Measurements from ENCODE around the gene GCLM. TPM values are rescaled to one million over a fixed set of nuclear protein-coding genes. Genes with fewer than 3 reads are reported as not detected.
"Not testable (repeated sequence)": the region's sequence is repeated elsewhere in the genome, so short reads cannot be mapped to it uniquely, and the experiment has no call there.

GCLM gene
- total RNA-seq, 2 experiments from 2014 or later = 20.4 to 22.0 TPM

- DNase-seq = peak; percentile 51
- peak overlapping the region; percentile 14 for H3K4me3 Mint-ChIP-seq
- H3K36me3 Mint-ChIP-seq; H3K27ac Mint-ChIP-seq; ATAC-seq (ENCODE audit: low read depth); POLR2A ChIA-PET; H3K4me1 Mint-ChIP-seq; H3K27me3 Mint-ChIP-seq; H3K9me3 Mint-ChIP-seq: not testable (repeated sequence)
Observed at GRCh38 chr1:93850687-93851326, 58.4 kb downstream of the GCLM start.

- Mint-ChIP-seq H3K4me1 (peaks cover 20% of the 10 kb centered on the region), H3K4me3 (peak overlapping the region; percentile 93), H3K27ac (peak overlapping the region; percentile 93), H3K36me3 (no peaks in the 10 kb centered on the region), H3K27me3 (no peaks in the 10 kb centered on the region), H3K9me3 (no peaks in the 10 kb centered on the region)
- POLR2A ChIA-PET = interaction anchor here (0.7 to 0.8 kb wide), 2 partner anchors 30 to 569 kb away, joined by 4 read pairs; no protein-coding TSS in a partner anchor
- ATAC-seq (ENCODE audit: low read depth) (no peak), DNase-seq (no peak)
Observed at GRCh38 chr1:93848350-93848883, 60.8 kb downstream of the GCLM start.

GRCh38 chr1:93847811-93848288, 61.4 kb downstream of the GCLM start:
- Mint-ChIP-seq H3K27me3 (no peaks in the 10 kb centered on the region), H3K4me1 (peaks cover 20% of the 10 kb centered on the region), H3K4me3 (peak overlapping the region; percentile 93), H3K9me3 (no peaks in the 10 kb centered on the region), H3K36me3 (no peaks in the 10 kb centered on the region), H3K27ac (peak overlapping the region; percentile 93)
- peak; percentile 21 for ATAC-seq (ENCODE audit: low read depth)
- POLR2A ChIA-PET = interaction anchor here (0.7 to 0.8 kb wide), 3 partner anchors 31 to 570 kb away, joined by 3 to 4 read pairs (median 4); no protein-coding TSS in a partner anchor
- DNase-seq = peak; percentile 69

- POLR2A ChIA-PET = interaction anchor here (0.7 to 1.8 kb wide), 7 partner anchors 31 to 676 kb away, joined by 3 to 8 read pairs (median 5); partner anchors contain the start of genes DNTTIP2 and DR1
- peak; percentile 93 for DNase-seq
- no peaks in the 10 kb centered on the region for H3K27me3 Mint-ChIP-seq
- ATAC-seq (ENCODE audit: low read depth) = peak; percentile 78
- H3K9me3 Mint-ChIP-seq = no peaks in the 10 kb centered on the region
- H3K27ac Mint-ChIP-seq = peak overlapping the region; percentile 93
- H3K36me3 Mint-ChIP-seq = no peaks in the 10 kb centered on the region
- H3K4me3 Mint-ChIP-seq = peak overlapping the region; percentile 93
- H3K4me1 Mint-ChIP-seq = peaks cover 20% of the 10 kb centered on the region
Observed at GRCh38 chr1:93846992-93847810, 62.0 kb downstream of the GCLM start.

- Mint-ChIP-seq H3K27ac (peak overlapping the region; percentile 86), H3K27me3 (no peaks in the 10 kb centered on the region), H3K4me1 (peaks cover 20% of the 10 kb centered on the region), H3K9me3 (no peaks in the 10 kb centered on the region), H3K4me3 (peak overlapping the region; percentile 85), H3K36me3 (no peaks in the 10 kb centered on the region)
- POLR2A ChIA-PET = interaction anchor here (0.6 to 1.8 kb wide), 8 partner anchors 30 to 676 kb away, joined by 3 to 8 read pairs (median 4); partner anchors contain the start of genes BCAR3, DNTTIP2, DR1 and GCLM
- ATAC-seq (ENCODE audit: low read depth) (peak; percentile 53), DNase-seq (peak; percentile 85)
Observed at GRCh38 chr1:93846206-93846991, 62.8 kb downstream of the GCLM start.

GRCh38 chr1:93845538-93846205, 63.6 kb downstream of the GCLM start:
- POLR2A ChIA-PET = interaction anchor here (0.6 to 1.8 kb wide), 8 partner anchors 29 to 675 kb away, joined by 3 to 8 read pairs (median 4); partner anchors contain the start of genes BCAR3, DNTTIP2, DR1 and GCLM

GRCh38 chr1:93844262-93845045, 64.8 kb downstream of the GCLM start:
- no peaks in the 10 kb centered on the region for H3K36me3 Mint-ChIP-seq
- no peak overlapping the region for H3K4me3 Mint-ChIP-seq
- no peaks in the 10 kb centered on the region for H3K27me3 Mint-ChIP-seq
- H3K9me3 Mint-ChIP-seq = no peaks in the 10 kb centered on the region
- no peak for DNase-seq
- POLR2A ChIA-PET = interaction anchor here (0.7 kb wide), 1 partner anchor 883 kb away, joined by 3 read pairs; the partner anchor contains the start of gene DIPK1A
- H3K4me1 Mint-ChIP-seq = peaks cover 20% of the 10 kb centered on the region
- no peak overlapping the region for H3K27ac Mint-ChIP-seq
- ATAC-seq (ENCODE audit: low read depth) = no peak

More at GRCh38 chr1:93845538-93846205, 63.6 kb downstream of the GCLM start:
- peak; percentile 7 for ATAC-seq (ENCODE audit: low read depth)
- Mint-ChIP-seq H3K4me3 (peak overlapping the region; percentile 85), H3K4me1 (peaks cover 20% of the 10 kb centered on the region), H3K9me3 (no peaks in the 10 kb centered on the region), H3K36me3 (no peaks in the 10 kb centered on the region), H3K27ac (peak overlapping the region; percentile 86), H3K27me3 (no peaks in the 10 kb centered on the region)
- DNase-seq = no peak

GRCh38 chr1:93842750-93843500, 66.3 kb downstream of the GCLM start:
- no peaks in the 10 kb centered on the region for H3K27me3 Mint-ChIP-seq
- POLR2A ChIA-PET = no interaction called here
- DNase-seq = no peak
- no peaks in the 10 kb centered on the region for H3K36me3 Mint-ChIP-seq
- H3K4me3 Mint-ChIP-seq = no peak overlapping the region
- ATAC-seq (ENCODE audit: low read depth) = no peak
- no peak overlapping the region for H3K27ac Mint-ChIP-seq
- H3K4me1 Mint-ChIP-seq = peaks cover 17% of the 10 kb centered on the region
- no peaks in the 10 kb centered on the region for H3K9me3 Mint-ChIP-seq

- no peak for ATAC-seq (ENCODE audit: low read depth)
- H3K4me3 Mint-ChIP-seq = no peak overlapping the region
- H3K27ac Mint-ChIP-seq = no peak overlapping the region
- DNase-seq = no peak
- POLR2A ChIA-PET = no interaction called here
- H3K9me3 Mint-ChIP-seq = no peaks in the 10 kb centered on the region
- H3K27me3 Mint-ChIP-seq = no peaks in the 10 kb centered on the region
- H3K36me3 Mint-ChIP-seq = no peaks in the 10 kb centered on the region
- peaks cover 14% of the 10 kb centered on the region for H3K4me1 Mint-ChIP-seq
Observed at GRCh38 chr1:93841771-93842170, 67.5 kb downstream of the GCLM start.

GRCh38 chr1:93840956-93841482, 68.2 kb downstream of the GCLM start:
- POLR2A ChIA-PET = no interaction called here
- DNase-seq (no peak), ATAC-seq (ENCODE audit: low read depth) (no peak)
- no peak overlapping the region for H3K27ac Mint-ChIP-seq
- H3K9me3 Mint-ChIP-seq = no peaks in the 10 kb centered on the region
- no peak overlapping the region for H3K4me3 Mint-ChIP-seq
- peaks cover 2% of the 10 kb centered on the region for H3K36me3 Mint-ChIP-seq
- no peaks in the 10 kb centered on the region for H3K27me3 Mint-ChIP-seq
- H3K4me1 Mint-ChIP-seq = peaks cover 14% of the 10 kb centered on the region

GRCh38 chr1:93839753-93840152, 69.5 kb downstream of the GCLM start:
- Mint-ChIP-seq H3K36me3 (peaks cover 2% of the 10 kb centered on the region), H3K4me3 (no peak overlapping the region), H3K27ac (no peak overlapping the region), H3K27me3 (no peaks in the 10 kb centered on the region), H3K9me3 (peaks cover 4% of the 10 kb centered on the region), H3K4me1 (peaks cover 6% of the 10 kb centered on the region)
- POLR2A ChIA-PET = no interaction called here
- ATAC-seq (ENCODE audit: low read depth) (no peak), DNase-seq (no peak)
